Adrenal gland (tissue), 12 donors: ENCODE data around the gene C1QTNF12. TPM values are rescaled to one million over a fixed set of nuclear protein-coding genes. Genes with fewer than 3 reads are reported as not detected.

Experiments
- DNase-seq, 7 donors: peaks; one replicate each; pipeline ENCODE4 v3.0.0-alpha.2; 2019 to 2020
- H3K27ac ChIP-seq, 5 donors: fragments of 200-600 bp; sonication (generic) in 4 of 5; 1 replicate in 3 of 5; 2 replicates in 2 of 5; pipeline versions ENCODE4 v1.5.1 to v1.8.0; 2016 to 2020; ENCODE audit warnings: mild to moderate bottlenecking in 1 of 5
- H3K27me3 ChIP-seq: fragments of 200-600 bp; 2 replicates; pipeline ENCODE4 v1.8.0; 2021
- H3K36me3 ChIP-seq, 2 donors: fragments of 200-600 bp; replicated peaks in 1 of 2; 1 replicate in 1 of 2; 2 replicates in 1 of 2; pipeline versions ENCODE4 v1.5.1 to v1.8.0; 2018 to 2022
- H3K4me1 ChIP-seq, 2 donors: fragments of 200-600 bp; replicated peaks in 1 of 2; 1 replicate in 1 of 2; 2 replicates in 1 of 2; pipeline versions ENCODE4 v1.5.1 to v1.8.0; 2018 to 2021
- H3K4me3 ChIP-seq, 4 donors: fragments of 200-600 bp; sonication (generic) in 3 of 4; one replicate each; pipeline ENCODE4 v1.5.1; 2016 to 2018
- H3K9me3 ChIP-seq, 3 donors: fragments of 200-600 bp; sonication (generic) in 1 of 3; replicated peaks in 1 of 3; 1 replicate in 2 of 3; 2 replicates in 1 of 3; pipeline versions ENCODE4 v1.5.1 to v1.8.0; 2016 to 2021
- POLR2A ChIP-seq, 2 donors: fragments of 450-650 bp; IDR thresholded peaks; one replicate each; pipeline ENCODE4 v1.6.1; 2017; ENCODE audit warnings: antibody characterized with exemption in 2 of 2, mild to moderate bottlenecking in 2 of 2, moderate library complexity in 1 of 2
- WGBS, 4 donors: extraction: QIAGEN DNeasy Blood & Tissue Kit in 2 of 4; methylation state at CpG; one replicate each; pipeline versions ENCODE4 v1.1.5 to v1.1.7; 2013 to 2017; 5-methylcytosine and 5-hydroxymethylcytosine counted together
- intact Hi-C, 2 donors: fragments of 100-400 bp; cut with DNase I; formaldehyde crosslinking; loops; one replicate each; pipeline versions ENCODE4 v1.14.1 to v1.15.0; 2022 to 2023
- polyA plus RNA-seq, 3 donors: library from polyadenylated mRNA; stranded (reverse); fragments of 200-250 nt in 2 of 3; fragments of 350-450 nt in 1 of 3; fragmentation: Illumina TruSeq in 1 of 3; extraction: RNeasy Lipid Tissue Mini Kit (QIAGEN cat#74804) in 1 of 3; gene quantifications; one replicate each; pipeline ENCODE4 v1.2.3, GENCODE V29; 2013 to 2014
- total RNA-seq, 9 donors: library from RNA; depleted of rRNA in 4 of 9; stranded (reverse); fragments of >200 nt in 4 of 9; fragments of 120-200 nt in 1 of 9; fragmentation: NEBNext Ultra II Directional in 1 of 9; extraction: Animal tissue kit (Norgen Biotek cat#: 25700) in 1 of 9; gene quantifications; one replicate each; pipeline versions ENCODE4 v1.1.0 to v1.2.4, GENCODE V29; 2013 to 2023
- TF ChIP-seq, protein P1 (sequence below), 6 experiments: fragments of 450-650 bp in 4 of 6; fragments of 200-600 bp in 2 of 6; sonication (generic) in 1 of 6; IDR thresholded peaks; 1 replicate in 5 of 6; 2 replicates in 1 of 6; pipeline versions ENCODE4 v1.5.1 to v1.8.0; 2016 to 2021; ENCODE audit warnings: antibody characterized with exemption in 6 of 6, mild to moderate bottlenecking in 2 of 6, moderate library complexity in 1 of 6
- donor health status: healthy with polysubstance abuse.
- donor health status: Bipolar disorder and iron deficiency.
- donor health status: DM: yes; HTN: yes; CAD: no.
- donor health status: DM: no; HTN: no; CAD: no.
- donor health status: DM: no; HTN: no; CAD: no.
- donor health status: DM: yes; HTN: yes; CAD: no.

The C1QTNF12 gene
- total and polyA plus RNA-seq, 12 donors, result 0.28 to 4.3 (median 1.3) TPM; not detected in 3

DNA sequence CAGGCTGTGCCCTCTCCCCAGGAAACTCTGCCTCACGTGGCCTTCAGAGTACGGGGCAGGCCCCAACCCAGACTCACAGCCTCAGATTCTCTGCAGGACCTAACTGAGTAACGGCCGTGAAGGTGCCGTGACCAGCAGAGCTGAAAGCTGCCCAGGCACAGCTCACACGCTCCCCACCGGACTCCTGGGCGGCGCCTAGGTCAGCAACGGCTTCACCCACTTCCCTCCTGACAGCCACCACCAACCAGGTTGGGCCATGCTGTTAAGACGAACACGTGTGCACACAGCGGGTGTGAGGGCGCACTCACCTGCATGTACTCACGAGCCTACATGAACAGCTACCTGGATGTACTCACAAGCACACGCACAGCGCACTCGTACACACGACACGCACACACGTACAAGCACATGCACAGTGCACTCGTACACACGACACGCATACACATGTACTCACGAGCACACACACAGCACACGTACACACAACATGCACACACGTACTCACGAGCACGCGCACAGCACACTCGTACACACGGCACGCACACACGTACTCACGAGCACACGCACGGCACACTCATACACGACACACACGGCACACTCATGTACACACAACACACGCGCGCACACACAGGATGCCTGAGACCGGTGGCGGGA, 23.8 kb downstream of the C1QTNF12 start:
- WGBS, 4 donors, result 90 to 96% (median 93%) methylated on average over 34 to 44 of the region's 44 CpGs

DNA sequence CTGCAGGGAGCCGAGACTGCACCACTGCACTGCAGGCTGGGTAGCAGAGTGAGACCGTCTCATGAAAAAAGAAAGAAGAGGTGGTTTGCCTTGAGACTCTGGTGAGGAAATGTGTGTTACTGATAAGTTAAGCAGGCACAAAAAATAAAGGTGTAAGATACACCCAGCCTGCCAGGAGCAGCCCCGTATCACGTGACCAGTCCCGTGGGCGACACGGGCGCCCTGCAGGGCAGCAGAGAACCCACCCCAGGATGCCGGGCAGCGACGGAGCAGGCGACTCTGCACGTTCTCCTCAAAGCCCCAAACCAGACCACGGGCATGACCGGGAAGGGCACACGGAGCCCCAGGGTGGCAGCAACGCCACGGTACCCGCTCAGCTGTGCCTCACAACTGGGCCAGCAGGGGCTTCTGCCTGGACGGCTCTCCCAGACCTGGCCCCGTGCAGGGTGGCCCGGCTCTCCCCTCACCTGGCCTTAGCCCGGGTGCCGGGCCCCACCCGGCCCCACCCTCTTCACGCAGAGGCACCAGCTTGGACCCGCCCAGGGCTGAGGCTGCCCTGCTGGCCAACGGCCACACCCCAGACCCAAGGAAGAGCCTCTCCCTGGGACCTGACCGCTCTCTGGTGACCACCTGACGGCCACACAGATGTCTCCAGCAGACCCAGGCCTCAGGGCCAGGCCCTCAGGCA, 24.5 kb downstream of the C1QTNF12 start:
- peaks cover 0 to 79% of the 10 kb centered on the region in 2 donors for H3K36me3 ChIP-seq
- no peak for TF ChIP-seq POLR2A (IDR thresholded peaks at IDR 0.05)
- H3K4me1 ChIP-seq, result peaks cover 4 to 8% of the 10 kb centered on the region in 2 donors
- WGBS, 4 donors, result 80 to 97% (median 90%) methylated on average over 17 to 30 of the region's 30 CpGs
- H3K27me3 ChIP-seq, result no peaks in the 10 kb centered on the region
- H3K4me3 ChIP-seq, result no peak overlapping the region
- no peaks in the 10 kb centered on the region for H3K9me3 ChIP-seq
- no peak for DNase-seq
- intact Hi-C loops, result no loop called here
- no peak overlapping the region for H3K27ac ChIP-seq

More for the DNA sequence above, 23.8 kb downstream of the C1QTNF12 start:
- peaks cover 4 to 8% of the 10 kb centered on the region in 2 donors for H3K4me1 ChIP-seq
- intact Hi-C loops, result no loop called here
- no peak for DNase-seq
- H3K36me3 ChIP-seq, result peaks cover 0 to 79% of the 10 kb centered on the region in 2 donors
- H3K27me3 ChIP-seq, result no peaks in the 10 kb centered on the region
- no peaks in the 10 kb centered on the region for H3K9me3 ChIP-seq
- H3K4me3 ChIP-seq, result no peak overlapping the region
- H3K27ac ChIP-seq, result no peak overlapping the region
- TF ChIP-seq POLR2A (IDR thresholded peaks at IDR 0.05), result no peak
- TF ChIP-seq, protein P1, sequence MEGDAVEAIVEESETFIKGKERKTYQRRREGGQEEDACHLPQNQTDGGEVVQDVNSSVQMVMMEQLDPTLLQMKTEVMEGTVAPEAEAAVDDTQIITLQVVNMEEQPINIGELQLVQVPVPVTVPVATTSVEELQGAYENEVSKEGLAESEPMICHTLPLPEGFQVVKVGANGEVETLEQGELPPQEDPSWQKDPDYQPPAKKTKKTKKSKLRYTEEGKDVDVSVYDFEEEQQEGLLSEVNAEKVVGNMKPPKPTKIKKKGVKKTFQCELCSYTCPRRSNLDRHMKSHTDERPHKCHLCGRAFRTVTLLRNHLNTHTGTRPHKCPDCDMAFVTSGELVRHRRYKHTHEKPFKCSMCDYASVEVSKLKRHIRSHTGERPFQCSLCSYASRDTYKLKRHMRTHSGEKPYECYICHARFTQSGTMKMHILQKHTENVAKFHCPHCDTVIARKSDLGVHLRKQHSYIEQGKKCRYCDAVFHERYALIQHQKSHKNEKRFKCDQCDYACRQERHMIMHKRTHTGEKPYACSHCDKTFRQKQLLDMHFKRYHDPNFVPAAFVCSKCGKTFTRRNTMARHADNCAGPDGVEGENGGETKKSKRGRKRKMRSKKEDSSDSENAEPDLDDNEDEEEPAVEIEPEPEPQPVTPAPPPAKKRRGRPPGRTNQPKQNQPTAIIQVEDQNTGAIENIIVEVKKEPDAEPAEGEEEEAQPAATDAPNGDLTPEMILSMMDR (IDR thresholded peaks at IDR 0.05), result no peak

DNA sequence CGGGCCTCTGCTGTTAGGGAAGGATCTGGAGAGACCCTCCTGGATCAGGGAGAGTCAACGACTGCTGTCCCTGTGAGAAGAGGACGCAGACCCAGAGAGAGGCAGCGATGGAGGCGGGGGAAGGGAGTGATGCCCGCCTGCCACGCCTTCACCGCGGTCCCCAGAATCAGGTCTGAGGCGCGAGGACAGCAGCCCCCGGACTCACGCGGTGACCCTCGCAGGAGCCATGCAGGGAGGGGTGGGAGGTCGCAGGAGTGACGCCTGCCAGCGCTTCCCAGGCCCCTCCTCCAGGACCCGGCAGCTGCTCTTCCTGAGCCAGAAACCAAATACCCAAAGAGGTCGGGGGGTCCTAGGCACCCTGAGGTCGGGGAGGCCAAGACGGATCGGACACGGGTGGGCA, 26.3 kb downstream of the C1QTNF12 start:
- H3K36me3 ChIP-seq, result peaks cover 0 to 77% of the 10 kb centered on the region in 2 donors
- no peak overlapping the region for H3K4me3 ChIP-seq
- WGBS, 4 donors, result 88 to 93% (median 90%) methylated on average over 23 to 24 of the region's 24 CpGs

DNA sequence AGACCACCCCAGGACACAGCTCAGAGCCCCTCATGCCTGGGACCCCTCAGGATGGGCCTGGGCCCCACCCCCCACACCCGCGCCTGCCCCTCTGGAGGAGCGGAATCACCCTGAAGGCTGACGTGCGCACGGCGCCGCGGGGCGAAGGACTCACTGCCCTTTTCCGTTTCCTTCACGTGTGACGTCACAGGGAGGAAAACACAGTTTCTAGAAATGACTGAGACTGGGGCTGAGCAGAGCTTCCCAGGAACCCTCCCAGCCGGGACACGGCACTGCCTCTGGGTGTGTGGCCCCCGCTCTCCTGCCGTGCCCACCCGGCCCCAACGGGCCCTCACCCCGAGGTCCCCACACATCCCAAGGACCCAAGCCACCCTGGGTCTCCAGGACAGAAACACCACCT, 27.2 kb downstream of the C1QTNF12 start:
- Histone ChIP-seq H3K9me3 (no peaks in the 10 kb centered on the region), H3K4me1 (peaks cover 4 to 8% of the 10 kb centered on the region in 2 donors), H3K27ac (no peak overlapping the region), H3K36me3 (peaks cover 0 to 69% of the 10 kb centered on the region in 2 donors), H3K27me3 (no peaks in the 10 kb centered on the region), H3K4me3 (no peak overlapping the region)
- TF ChIP-seq POLR2A (IDR thresholded peaks at IDR 0.05), result no peak
- TF ChIP-seq, protein P1 (IDR thresholded peaks at IDR 0.05), result no peak
- no peak for DNase-seq
- intact Hi-C loops, result no loop called here
- WGBS, 4 donors, result 94 to 96% (median 94%) methylated on average over 9 to 20 of the region's 20 CpGs

More for the DNA sequence above, 26.3 kb downstream of the C1QTNF12 start:
- intact Hi-C loops, result no loop called here
- Histone ChIP-seq H3K27me3 (no peaks in the 10 kb centered on the region), H3K27ac (no peak overlapping the region), H3K4me1 (peaks cover 4 to 8% of the 10 kb centered on the region in 2 donors), H3K9me3 (no peaks in the 10 kb centered on the region)
- no peak for TF ChIP-seq POLR2A (IDR thresholded peaks at IDR 0.05)
- TF ChIP-seq, protein P1 (IDR thresholded peaks at IDR 0.05), result no peak
- no peak for DNase-seq
